ENCODE data around the gene DNAH3.
"Not testable (repeated sequence)": the region's sequence is repeated elsewhere in the genome, so short reads cannot be mapped to it uniquely, and the experiment has no call there.

DNAH3 gene

GRCh38 chr16:21028728-21029127 is 121.9 kb downstream of the DNAH3 start:
- Histone ChIP-seq H3K9me3 (ENCODE audit: control insufficient read depth in 2 of 2, low read length in 2 of 2) (no peaks in the 10 kb centered on the region), H3K36me3 (ENCODE audit: control insufficient read depth in 2 of 2, insufficient read depth in 2 of 2, low read length in 2 of 2) (peaks cover 5% of the 10 kb centered on the region in 2 donors), H3K9ac (ENCODE audit: low read depth in 1 of 2, low read length in 2 of 2) (no peak overlapping the region), H3K27ac (ENCODE audit: low read depth in 2 of 2, low read length in 2 of 2) (no peak overlapping the region), H3K4me3 (ENCODE audit: low read length in 2 of 2) (no peak overlapping the region), H3K27me3 (ENCODE audit: control insufficient read depth in 2 of 2, insufficient read depth in 2 of 2, low read length in 2 of 2) (no peaks in the 10 kb centered on the region), H3K4me1 (ENCODE audit: control insufficient read depth in 2 of 2, insufficient read depth in 2 of 2, low read length in 2 of 2) (no peaks in the 10 kb centered on the region)

GRCh38 chr16:21026846-21027245 is 123.8 kb downstream of the DNAH3 start:
- Histone ChIP-seq H3K4me3 (ENCODE audit: low read length in 2 of 2) (no peak overlapping the region), H3K4me1 (ENCODE audit: control insufficient read depth in 2 of 2, insufficient read depth in 2 of 2, low read length in 2 of 2) (no peaks in the 10 kb centered on the region), H3K9ac (ENCODE audit: low read depth in 1 of 2, low read length in 2 of 2) (no peak overlapping the region), H3K36me3 (ENCODE audit: control insufficient read depth in 2 of 2, insufficient read depth in 2 of 2, low read length in 2 of 2) (peaks cover 5% of the 10 kb centered on the region in 2 donors), H3K9me3 (ENCODE audit: control insufficient read depth in 2 of 2, low read length in 2 of 2) (no peaks in the 10 kb centered on the region), H3K27ac (ENCODE audit: low read depth in 2 of 2, low read length in 2 of 2) (no peak overlapping the region), H3K27me3 (ENCODE audit: control insufficient read depth in 2 of 2, insufficient read depth in 2 of 2, low read length in 2 of 2) (no peaks in the 10 kb centered on the region)

DNA sequence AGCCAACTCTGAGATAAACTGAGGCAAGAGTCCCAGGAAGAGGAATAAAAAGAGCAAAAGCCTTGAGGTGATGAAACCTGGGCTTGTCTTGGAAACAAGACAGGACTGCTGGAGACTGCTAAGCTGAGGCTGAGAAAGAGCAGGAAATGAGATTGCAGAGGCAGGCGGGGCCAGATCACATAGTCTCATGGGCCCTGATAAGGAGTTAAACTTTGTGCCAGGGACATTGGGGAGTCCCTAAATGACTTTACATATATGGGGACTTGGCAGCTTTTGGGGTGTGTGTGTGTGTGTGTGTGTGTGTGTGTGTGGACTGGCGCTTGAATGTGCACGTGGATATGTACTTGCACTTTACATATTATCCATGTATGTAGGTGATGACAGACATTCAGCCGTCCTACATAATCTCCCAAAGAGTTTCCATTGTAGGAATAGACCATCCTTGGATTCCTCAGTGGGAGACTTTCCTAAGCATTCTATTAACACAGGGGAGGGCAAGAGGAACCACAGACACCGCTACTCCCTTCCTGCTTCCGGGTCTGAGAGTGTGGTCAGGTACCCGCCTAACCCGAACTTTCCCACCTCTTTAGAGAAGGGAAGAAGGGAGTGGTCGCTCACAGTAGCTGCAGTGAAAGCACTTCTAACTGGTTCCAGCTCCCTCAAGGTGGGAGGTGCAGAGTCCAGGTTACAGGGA is 127.0 kb downstream of the DNAH3 start:
- Histone ChIP-seq H3K4me1 (ENCODE audit: control insufficient read depth in 2 of 2, insufficient read depth in 2 of 2, low read length in 2 of 2) (no peaks in the 10 kb centered on the region), H3K36me3 (ENCODE audit: control insufficient read depth in 2 of 2, insufficient read depth in 2 of 2, low read length in 2 of 2) (peaks cover 0 to 5% of the 10 kb centered on the region in 2 donors), H3K9ac (ENCODE audit: low read depth in 1 of 2, low read length in 2 of 2) (no peak overlapping the region), H3K27ac (ENCODE audit: low read depth in 2 of 2, low read length in 2 of 2) (no peak overlapping the region), H3K9me3 (ENCODE audit: control insufficient read depth in 2 of 2, low read length in 2 of 2) (no peaks in the 10 kb centered on the region), H3K27me3 (ENCODE audit: control insufficient read depth in 2 of 2, insufficient read depth in 2 of 2, low read length in 2 of 2) (no peaks in the 10 kb centered on the region), H3K4me3 (ENCODE audit: low read length in 2 of 2) (no peak overlapping the region)

GRCh38 chr16:21021316-21021715 is 129.3 kb downstream of the DNAH3 start:
- Histone ChIP-seq H3K36me3 (ENCODE audit: control insufficient read depth in 2 of 2, insufficient read depth in 2 of 2, low read length in 2 of 2) (peaks cover 0 to 5% of the 10 kb centered on the region in 2 donors), H3K4me1 (ENCODE audit: control insufficient read depth in 2 of 2, insufficient read depth in 2 of 2, low read length in 2 of 2) (no peaks in the 10 kb centered on the region), H3K27ac (ENCODE audit: low read depth in 2 of 2, low read length in 2 of 2) (no peak overlapping the region), H3K27me3 (ENCODE audit: control insufficient read depth in 2 of 2, insufficient read depth in 2 of 2, low read length in 2 of 2) (no peaks in the 10 kb centered on the region), H3K9ac (ENCODE audit: low read depth in 1 of 2, low read length in 2 of 2) (no peak overlapping the region), H3K9me3 (ENCODE audit: control insufficient read depth in 2 of 2, low read length in 2 of 2) (no peaks in the 10 kb centered on the region), H3K4me3 (ENCODE audit: low read length in 2 of 2) (no peak overlapping the region)

DNA sequence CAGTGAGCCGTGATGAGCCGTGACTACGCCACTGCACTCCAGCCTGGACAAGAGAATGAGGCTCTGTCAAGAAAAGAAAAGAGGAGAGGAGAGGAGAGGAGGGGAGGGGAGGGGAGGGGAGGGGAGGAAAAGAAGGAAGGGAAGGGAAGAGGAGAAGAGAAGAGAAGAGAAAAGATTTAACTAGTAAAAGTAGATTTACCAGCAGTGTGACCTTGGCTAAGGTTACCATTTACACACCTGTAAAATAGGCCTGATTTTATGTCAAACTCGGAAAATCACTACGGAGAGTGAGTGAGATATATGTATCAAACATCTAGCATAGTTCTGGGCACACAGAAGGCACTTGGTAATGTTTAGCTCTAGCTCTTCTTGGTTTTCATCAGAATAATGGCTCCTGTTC is 140.8 kb downstream of the DNAH3 start:
- Histone ChIP-seq H3K4me3 (ENCODE audit: low read length in 2 of 2) (no peak overlapping the region), H3K27ac (ENCODE audit: low read depth in 2 of 2, low read length in 2 of 2) (no peak overlapping the region), H3K4me1 (ENCODE audit: control insufficient read depth in 2 of 2, insufficient read depth in 2 of 2, low read length in 2 of 2) (no peaks in the 10 kb centered on the region), H3K9me3 (ENCODE audit: control insufficient read depth in 2 of 2, low read length in 2 of 2) (no peaks in the 10 kb centered on the region), H3K36me3 (ENCODE audit: control insufficient read depth in 2 of 2, insufficient read depth in 2 of 2, low read length in 2 of 2) (no peaks in the 10 kb centered on the region), H3K27me3 (ENCODE audit: control insufficient read depth in 2 of 2, insufficient read depth in 2 of 2, low read length in 2 of 2) (no peaks in the 10 kb centered on the region), H3K9ac (ENCODE audit: low read depth in 1 of 2, low read length in 2 of 2) (no peak overlapping the region)

- no peak overlapping the region for H3K27ac ChIP-seq (ENCODE audit: low read depth in 2 of 2, low read length in 2 of 2)
- no peaks in the 10 kb centered on the region for H3K4me1 ChIP-seq (ENCODE audit: control insufficient read depth in 2 of 2, insufficient read depth in 2 of 2, low read length in 2 of 2)
- no peak overlapping the region for H3K4me3 ChIP-seq (ENCODE audit: low read length in 2 of 2)
- H3K9ac ChIP-seq (ENCODE audit: low read depth in 1 of 2, low read length in 2 of 2): no peak overlapping the region
- no peaks in the 10 kb centered on the region for H3K9me3 ChIP-seq (ENCODE audit: control insufficient read depth in 2 of 2, low read length in 2 of 2)
- H3K27me3 ChIP-seq (ENCODE audit: control insufficient read depth in 2 of 2, insufficient read depth in 2 of 2, low read length in 2 of 2): no peaks in the 10 kb centered on the region
- H3K36me3 ChIP-seq (ENCODE audit: control insufficient read depth in 2 of 2, insufficient read depth in 2 of 2, low read length in 2 of 2): no peaks in the 10 kb centered on the region
Observed at GRCh38 chr16:21005008-21005407, 145.6 kb downstream of the DNAH3 start.

DNA sequence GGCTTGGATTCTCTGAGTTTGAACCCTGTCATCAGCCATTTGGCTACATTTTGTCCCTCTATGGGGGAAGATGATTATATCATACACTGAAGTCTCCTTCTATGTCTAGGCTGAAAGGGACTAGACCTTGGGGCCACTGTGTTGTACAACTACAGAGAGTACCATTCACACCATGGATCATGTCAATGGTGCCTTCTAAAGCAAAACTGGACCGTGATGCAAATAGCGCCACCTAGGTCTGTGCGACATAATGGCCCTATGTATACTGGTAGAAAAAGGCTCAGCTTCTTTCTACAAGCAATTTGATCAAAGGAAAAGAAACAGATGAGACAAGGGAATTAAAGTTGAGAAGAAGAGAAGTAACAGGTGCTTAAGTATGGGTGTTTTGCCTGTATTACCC is 149.4 kb downstream of the DNAH3 start:
- H3K27me3 ChIP-seq (ENCODE audit: control insufficient read depth in 2 of 2, insufficient read depth in 2 of 2, low read length in 2 of 2): no peaks in the 10 kb centered on the region
- H3K36me3 ChIP-seq (ENCODE audit: control insufficient read depth in 2 of 2, insufficient read depth in 2 of 2, low read length in 2 of 2): no peaks in the 10 kb centered on the region
- H3K9ac ChIP-seq (ENCODE audit: low read depth in 1 of 2, low read length in 2 of 2): no peak overlapping the region
- H3K9me3 ChIP-seq (ENCODE audit: control insufficient read depth in 2 of 2, low read length in 2 of 2): no peaks in the 10 kb centered on the region
- H3K4me1 ChIP-seq (ENCODE audit: control insufficient read depth in 2 of 2, insufficient read depth in 2 of 2, low read length in 2 of 2): no peaks in the 10 kb centered on the region
- no peak overlapping the region for H3K27ac ChIP-seq (ENCODE audit: low read depth in 2 of 2, low read length in 2 of 2)
- no peak overlapping the region for H3K4me3 ChIP-seq (ENCODE audit: low read length in 2 of 2)

- Histone ChIP-seq H3K9ac (ENCODE audit: low read depth in 1 of 2, low read length in 2 of 2) (no peak overlapping the region), H3K9me3 (ENCODE audit: control insufficient read depth in 2 of 2, low read length in 2 of 2) (no peaks in the 10 kb centered on the region), H3K4me3 (ENCODE audit: low read length in 2 of 2) (no peak overlapping the region), H3K36me3 (ENCODE audit: control insufficient read depth in 2 of 2, insufficient read depth in 2 of 2, low read length in 2 of 2) (no peaks in the 10 kb centered on the region), H3K4me1 (ENCODE audit: control insufficient read depth in 2 of 2, insufficient read depth in 2 of 2, low read length in 2 of 2) (no peaks in the 10 kb centered on the region), H3K27me3 (ENCODE audit: control insufficient read depth in 2 of 2, insufficient read depth in 2 of 2, low read length in 2 of 2) (no peaks in the 10 kb centered on the region), H3K27ac (ENCODE audit: low read depth in 2 of 2, low read length in 2 of 2) (no peak overlapping the region)
Observed at GRCh38 chr16:20997147-20997546, 153.5 kb downstream of the DNAH3 start.

DNA sequence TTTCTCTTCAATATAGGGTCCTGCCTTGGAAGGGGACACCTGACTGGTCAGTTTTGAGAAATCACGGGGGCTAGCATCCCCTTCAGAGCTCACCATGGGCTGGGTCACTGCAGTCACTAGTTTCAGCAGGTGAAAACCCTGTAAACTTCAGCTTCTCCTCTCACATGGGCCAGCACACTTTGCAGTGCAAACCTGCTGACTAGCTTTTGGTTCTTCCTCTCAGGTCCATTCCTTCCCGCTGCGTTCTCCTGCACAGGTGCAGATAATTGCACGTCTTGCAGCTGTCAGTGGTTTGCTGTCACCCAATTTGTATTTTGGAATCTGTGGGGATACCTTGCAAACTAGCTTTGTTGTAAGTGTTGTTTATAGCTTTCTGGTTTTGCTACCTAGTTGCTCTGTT is 154.9 kb downstream of the DNAH3 start:
- no peak overlapping the region for H3K9ac ChIP-seq (ENCODE audit: low read depth in 1 of 2, low read length in 2 of 2)
- no peaks in the 10 kb centered on the region for H3K36me3 ChIP-seq (ENCODE audit: control insufficient read depth in 2 of 2, insufficient read depth in 2 of 2, low read length in 2 of 2)
- H3K4me1 ChIP-seq (ENCODE audit: control insufficient read depth in 2 of 2, insufficient read depth in 2 of 2, low read length in 2 of 2): no peaks in the 10 kb centered on the region
- H3K9me3 ChIP-seq (ENCODE audit: control insufficient read depth in 2 of 2, low read length in 2 of 2): no peaks in the 10 kb centered on the region
- no peak overlapping the region for H3K27ac ChIP-seq (ENCODE audit: low read depth in 2 of 2, low read length in 2 of 2)
- H3K4me3 ChIP-seq (ENCODE audit: low read length in 2 of 2): no peak overlapping the region
- H3K27me3 ChIP-seq (ENCODE audit: control insufficient read depth in 2 of 2, insufficient read depth in 2 of 2, low read length in 2 of 2): no peaks in the 10 kb centered on the region

- H3K4me3 ChIP-seq (ENCODE audit: low read length in 2 of 2); H3K9me3 ChIP-seq (ENCODE audit: control insufficient read depth in 2 of 2, low read length in 2 of 2); H3K4me1 ChIP-seq (ENCODE audit: control insufficient read depth in 2 of 2, insufficient read depth in 2 of 2, low read length in 2 of 2); H3K27me3 ChIP-seq (ENCODE audit: control insufficient read depth in 2 of 2, insufficient read depth in 2 of 2, low read length in 2 of 2); H3K9ac ChIP-seq (ENCODE audit: low read depth in 1 of 2, low read length in 2 of 2); H3K36me3 ChIP-seq (ENCODE audit: control insufficient read depth in 2 of 2, insufficient read depth in 2 of 2, low read length in 2 of 2); H3K27ac ChIP-seq (ENCODE audit: low read depth in 2 of 2, low read length in 2 of 2): not testable (repeated sequence)
Observed at GRCh38 chr16:20989496-20990070, 161.1 kb downstream of the DNAH3 start.
